ENCODE results near the gene PHF1. TPM values are rescaled to one million over a fixed set of nuclear protein-coding genes. Genes with fewer than 3 reads are reported as not detected.

The PHF1 gene
- total and polyA plus RNA-seq, 2 of the 4 experiments (the other 2 are of a cell fraction): 9.0 to 47.2 TPM

DNA sequence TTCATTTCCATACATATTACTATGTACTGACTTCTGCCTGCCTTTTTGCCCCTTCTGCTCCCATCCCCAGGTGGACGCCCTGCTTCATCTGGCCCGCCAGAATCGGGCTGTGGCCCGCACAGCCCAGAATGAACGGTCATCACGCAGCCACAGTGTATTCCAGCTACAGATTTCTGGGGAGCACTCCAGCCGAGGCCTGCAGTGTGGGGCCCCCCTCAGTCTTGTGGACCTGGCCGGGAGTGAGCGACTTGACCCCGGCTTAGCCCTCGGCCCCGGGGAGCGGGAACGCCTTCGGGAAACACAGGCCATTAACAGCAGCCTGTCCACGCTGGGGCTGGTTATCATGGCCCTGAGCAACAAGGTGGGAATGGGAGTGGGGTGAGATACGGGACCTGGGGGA, 4.7 kb upstream of the PHF1 start:
- Histone ChIP-seq H4K8ac (ENCODE audit: low read depth in 2 of 2, low read length in 2 of 2) (no peak overlapping the region), H2AK5ac (ENCODE audit: low read depth, low read length) (no peak overlapping the region), H2BK120ac (ENCODE audit: low read depth, low read length) (no peak overlapping the region), H2AK9ac (replicated peaks; ENCODE audit: low read depth, low read length, poor library complexity) (no peak overlapping the region), H3K27ac (ENCODE audit: insufficient read depth, low read length) (no peak overlapping the region), H4K5ac (ENCODE audit: low read depth, low read length) (no peak overlapping the region), H2BK5ac (ENCODE audit: low read depth, low read length, poor library complexity, severe bottlenecking) (no peak overlapping the region), H3K14ac (replicated peaks; ENCODE audit: low read depth, low read length) (no peak overlapping the region), H2BK20ac (ENCODE audit: low read depth, low read length) (no peak overlapping the region), H4K20me1 (ENCODE audit: insufficient read depth, low read length) (no peaks in the 10 kb centered on the region; the same call in 1 of the 2 replicates), H3K79me1 (ENCODE audit: low read depth in 1 of 2, low read length in 2 of 2) (peaks cover 14 to 38% of the 10 kb centered on the region in 2 experiments; a peak in 3 of 4 replicates), H3K56ac (ENCODE audit: extremely low read depth, insufficient read depth, low read length) (no peak overlapping the region), H3K4me1 (ENCODE audit: control insufficient read depth, insufficient read depth, low read length) (no peaks in the 10 kb centered on the region), H2BK15ac (ENCODE audit: low read depth, low read length) (no peak overlapping the region), H3K18ac (ENCODE audit: low read depth, low read length) (no peak overlapping the region), H3K9ac (ENCODE audit: low read depth, low read length) (no peak overlapping the region), H3K4me2 (ENCODE audit: low read depth, low read length) (no peak overlapping the region), H4K91ac (ENCODE audit: insufficient read depth, low read depth, low read length) (no peak overlapping the region), H3K27me3 (ENCODE audit: control insufficient read depth, insufficient read depth, low read length) (no peaks in the 10 kb centered on the region), H3K36me3 (ENCODE audit: control insufficient read depth, insufficient read depth, low read length) (peaks cover 21% of the 10 kb centered on the region), H3K9me1 (ENCODE audit: insufficient read depth, low read length) (no peaks in the 10 kb centered on the region), H3K4me3 (ENCODE audit: insufficient read depth, low read depth, low read length) (no peak overlapping the region), H2AFZ (replicated peaks; ENCODE audit: low read length, poor library complexity) (no peak overlapping the region), H3K23ac (ENCODE audit: low read depth, low read length) (no peak overlapping the region), H3K9me3 (ENCODE audit: control insufficient read depth, insufficient read depth, low read length) (no peaks in the 10 kb centered on the region), H3K4ac (ENCODE audit: low read depth, low read length) (no peak overlapping the region)
- DNase-seq (no peak), ATAC-seq (ENCODE audit: low read depth) (no peak)
- 89% methylated on average over 5 of the region's 17 CpGs; no CpG with 5 or more reads in 1 of the 2 experiments for WGBS, 2 experiments (ENCODE audit: extremely low coverage in 2 of 2, insufficient read length in 1 of 2)
- in situ Hi-C loops (cut with MboI; ENCODE audit: low sequenced_read_pairs): no loop called here
- POLR2A ChIA-PET (ENCODE audit: unreplicated experiment): no interaction called here
- BruUV-seq (replicated peaks): no TSS peak
- dilution Hi-C loops (cut with HindIII; ENCODE audit: low sequenced_read_pairs, unreplicated experiment): no loop called here
- intact Hi-C loops (cut with micrococcal nuclease): no loop called here
- CTCF ChIA-PET: no interaction called here
- TF ChIP-seq RCOR1 (IDR thresholded peaks at IDR 0.05; ENCODE audit: insufficient replicate concordance, low read length): no peak
- no peak for TF ChIP-seq MAFK (IDR thresholded peaks at IDR 0.05; ENCODE audit: low read depth, low read length)
- no peak for TF ChIP-seq CHD1 (IDR thresholded peaks at IDR 0.05; ENCODE audit: low read depth, low read length)
- no peak for TF ChIP-seq RFX5 (IDR thresholded peaks at IDR 0.05; ENCODE audit: low read depth, low read length)
- TF ChIP-seq, protein P1, sequence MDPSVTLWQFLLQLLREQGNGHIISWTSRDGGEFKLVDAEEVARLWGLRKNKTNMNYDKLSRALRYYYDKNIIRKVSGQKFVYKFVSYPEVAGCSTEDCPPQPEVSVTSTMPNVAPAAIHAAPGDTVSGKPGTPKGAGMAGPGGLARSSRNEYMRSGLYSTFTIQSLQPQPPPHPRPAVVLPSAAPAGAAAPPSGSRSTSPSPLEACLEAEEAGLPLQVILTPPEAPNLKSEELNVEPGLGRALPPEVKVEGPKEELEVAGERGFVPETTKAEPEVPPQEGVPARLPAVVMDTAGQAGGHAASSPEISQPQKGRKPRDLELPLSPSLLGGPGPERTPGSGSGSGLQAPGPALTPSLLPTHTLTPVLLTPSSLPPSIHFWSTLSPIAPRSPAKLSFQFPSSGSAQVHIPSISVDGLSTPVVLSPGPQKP (IDR thresholded peaks at IDR 0.05; ENCODE audit: borderline replicate concordance, low read depth, low read length): no peak
- no peak for TF ChIP-seq FOS (IDR thresholded peaks at IDR 0.05; ENCODE audit: low read depth, low read length)
- TF ChIP-seq, protein P2, sequence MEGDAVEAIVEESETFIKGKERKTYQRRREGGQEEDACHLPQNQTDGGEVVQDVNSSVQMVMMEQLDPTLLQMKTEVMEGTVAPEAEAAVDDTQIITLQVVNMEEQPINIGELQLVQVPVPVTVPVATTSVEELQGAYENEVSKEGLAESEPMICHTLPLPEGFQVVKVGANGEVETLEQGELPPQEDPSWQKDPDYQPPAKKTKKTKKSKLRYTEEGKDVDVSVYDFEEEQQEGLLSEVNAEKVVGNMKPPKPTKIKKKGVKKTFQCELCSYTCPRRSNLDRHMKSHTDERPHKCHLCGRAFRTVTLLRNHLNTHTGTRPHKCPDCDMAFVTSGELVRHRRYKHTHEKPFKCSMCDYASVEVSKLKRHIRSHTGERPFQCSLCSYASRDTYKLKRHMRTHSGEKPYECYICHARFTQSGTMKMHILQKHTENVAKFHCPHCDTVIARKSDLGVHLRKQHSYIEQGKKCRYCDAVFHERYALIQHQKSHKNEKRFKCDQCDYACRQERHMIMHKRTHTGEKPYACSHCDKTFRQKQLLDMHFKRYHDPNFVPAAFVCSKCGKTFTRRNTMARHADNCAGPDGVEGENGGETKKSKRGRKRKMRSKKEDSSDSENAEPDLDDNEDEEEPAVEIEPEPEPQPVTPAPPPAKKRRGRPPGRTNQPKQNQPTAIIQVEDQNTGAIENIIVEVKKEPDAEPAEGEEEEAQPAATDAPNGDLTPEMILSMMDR (conservative IDR thresholded peaks at IDR 0.05; ENCODE audit: low read depth, low read length): no peak
- no peak for TF ChIP-seq SMC3 (IDR thresholded peaks at IDR 0.05; ENCODE audit: low read depth, low read length)
- no peak for TF ChIP-seq CEBPB (IDR thresholded peaks at IDR 0.05; ENCODE audit: low read depth, low read length)
- no peak for TF ChIP-seq MXI1 (IDR thresholded peaks at IDR 0.05; ENCODE audit: borderline replicate concordance, low read depth, low read length)
- no peak for TF ChIP-seq BHLHE40 (IDR thresholded peaks at IDR 0.05; ENCODE audit: low read depth, low read length)
- no peak for TF ChIP-seq POLR2A (IDR thresholded peaks at IDR 0.05; ENCODE audit: low read depth, low read length)
- TF ChIP-seq, protein P3, sequence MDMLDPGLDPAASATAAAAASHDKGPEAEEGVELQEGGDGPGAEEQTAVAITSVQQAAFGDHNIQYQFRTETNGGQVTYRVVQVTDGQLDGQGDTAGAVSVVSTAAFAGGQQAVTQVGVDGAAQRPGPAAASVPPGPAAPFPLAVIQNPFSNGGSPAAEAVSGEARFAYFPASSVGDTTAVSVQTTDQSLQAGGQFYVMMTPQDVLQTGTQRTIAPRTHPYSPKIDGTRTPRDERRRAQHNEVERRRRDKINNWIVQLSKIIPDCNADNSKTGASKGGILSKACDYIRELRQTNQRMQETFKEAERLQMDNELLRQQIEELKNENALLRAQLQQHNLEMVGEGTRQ (IDR thresholded peaks at IDR 0.05; ENCODE audit: low read depth, low read length): no peak
